ENCODE measurements around the gene KISS1R. TPM values are rescaled to one million over a fixed set of nuclear protein-coding genes. Genes with fewer than 3 reads are reported as not detected.
"Not testable (repeated sequence)": the region's sequence is repeated elsewhere in the genome, so short reads cannot be mapped to it uniquely, and the experiment has no call there.

KISS1R gene
- total RNA-seq, 1 donor: 1.3 TPM

GRCh38 chr19:950352-951066 is 33.4 kb downstream of the KISS1R start:
- DNase-seq (ENCODE audit: low read depth in 2 of 3, low spot score in 2 of 3): no peak

GRCh38 chr19:952049-952679 is 35.0 kb downstream of the KISS1R start:
- DNase-seq (ENCODE audit: low read depth in 2 of 3, low spot score in 2 of 3): no peak

- no peak for DNase-seq (ENCODE audit: low read depth in 2 of 3, low spot score in 2 of 3)
Measured at GRCh38 chr19:952680-953444, 35.7 kb downstream of the KISS1R start.

- no peak for DNase-seq (ENCODE audit: low read depth in 2 of 3, low spot score in 2 of 3)
Measured at GRCh38 chr19:953445-954271, 36.5 kb downstream of the KISS1R start.

- no peak for DNase-seq (ENCODE audit: low read depth in 2 of 3, low spot score in 2 of 3)
Measured at GRCh38 chr19:954272-954671, 37.1 kb downstream of the KISS1R start.

GRCh38 chr19:954672-955494 is 37.8 kb downstream of the KISS1R start:
- DNase-seq (ENCODE audit: low read depth in 2 of 3, low spot score in 2 of 3): no peak

- DNase-seq (ENCODE audit: low read depth in 2 of 3, low spot score in 2 of 3): no peak
Measured at GRCh38 chr19:955803-956765, 39.0 kb downstream of the KISS1R start.

GRCh38 chr19:956766-957440 is 39.8 kb downstream of the KISS1R start:
- DNase-seq (ENCODE audit: low read depth in 2 of 3, low spot score in 2 of 3): no peak

GRCh38 chr19:957578-957977 is 40.4 kb downstream of the KISS1R start:
- DNase-seq (ENCODE audit: low read depth in 2 of 3, low spot score in 2 of 3): not testable (repeated sequence)

- DNase-seq (ENCODE audit: low read depth in 2 of 3, low spot score in 2 of 3): no peak
Measured at GRCh38 chr19:958967-959855, 42.1 kb downstream of the KISS1R start.

- no peak for DNase-seq (ENCODE audit: low read depth in 2 of 3, low spot score in 2 of 3)
Measured at GRCh38 chr19:960020-960419, 42.9 kb downstream of the KISS1R start.

- no peak for DNase-seq (ENCODE audit: low read depth in 2 of 3, low spot score in 2 of 3)
Measured at GRCh38 chr19:960601-960938, 43.4 kb downstream of the KISS1R start.

- no peak for DNase-seq (ENCODE audit: low read depth in 2 of 3, low spot score in 2 of 3)
Measured at GRCh38 chr19:961866-962620, 44.9 kb downstream of the KISS1R start.

GRCh38 chr19:962683-963400 is 45.7 kb downstream of the KISS1R start:
- no peak for DNase-seq (ENCODE audit: low read depth in 2 of 3, low spot score in 2 of 3)

- DNase-seq (ENCODE audit: low read depth in 2 of 3, low spot score in 2 of 3): no peak
Measured at GRCh38 chr19:963486-963951, 46.4 kb downstream of the KISS1R start.

GRCh38 chr19:964116-964520 is 47.0 kb downstream of the KISS1R start:
- DNase-seq (ENCODE audit: low read depth in 2 of 3, low spot score in 2 of 3): no peak

Measured in hematopoietic multipotent progenitor cell (in vitro differentiated cells).